K562 (cell line): Measurements from ENCODE around the gene EPX. TPM values are rescaled to one million over a fixed set of nuclear protein-coding genes. Genes with fewer than 3 reads are reported as not detected.

Experiments
- CHD2 ChIP-seq: IDR thresholded peaks from 2 replicates; pipeline ENCODE4 v1.6.1; 2011; ENCODE audit warnings: low read depth, low read length
- CHD4 ChIP-seq: fragments of 200-600 bp; sonication (generic); IDR thresholded peaks from 3 replicates; pipeline ENCODE4 v1.6.1; 2012; ENCODE audit warnings: low read depth, mild to moderate bottlenecking, mixed read lengths, low read length, inconsistent platforms; ENCODE audit not compliant: insufficient read depth, insufficient replicate concordance, poor library complexity, severe bottlenecking
- E2F3 ChIP-seq: fragments of 250-450 bp; sonication (Bioruptor Pico); IDR thresholded peaks from 2 replicates; pipeline ENCODE4 v1.4.0; 2020; ENCODE audit warnings: mild to moderate bottlenecking
- ERF ChIP-seq: fragments of 450-650 bp; formaldehyde crosslinking; IDR thresholded peaks from 2 replicates; pipeline ENCODE4 v1.4.0; 2020; ENCODE audit warnings: mild to moderate bottlenecking, mixed read lengths
- NFRKB ChIP-seq: fragments of 450-650 bp; IDR thresholded peaks from 2 replicates; pipeline ENCODE4 v1.6.1; 2016; ENCODE audit warnings: low read depth
- ZNF197 ChIP-seq: fragments of 200-800 bp; sonication (Bioruptor generic); IDR thresholded peaks from 2 replicates; pipeline ENCODE4 v1.6.1; 2016; ENCODE audit warnings: low read depth, missing genetic modification characterization, missing compliant biosample characterization
- polyA plus RNA-seq, 8 experiments: library from polyadenylated mRNA; depleted of rRNA in 4 of 8; stranded (reverse) in 5 of 8; unstranded in 3 of 8; fragments of >200 nt; fragmentation: Nextera tagmentation in 2 of 8; fragmentation: Illumina TruSeq in 1 of 8; extraction: Ambion mirVana in 2 of 8; extraction: Trizol in 1 of 8; gene quantifications; 2 replicates each; pipeline versions ENCODE4 v1.2.1 to v1.2.3, GENCODE V29; 2011 to 2014; ENCODE audit warnings: inconsistent platforms in 1 of 8, missing spikeins in 1 of 8
- total RNA-seq, 7 experiments: library from RNA; depleted of rRNA in 6 of 7; stranded (reverse); fragments of >200 nt in 6 of 7; fragmentation: Illumina TruSeq in 2 of 7; extraction: Trizol in 2 of 7; gene quantifications; 2 replicates each; pipeline versions ENCODE4 v1.2.1 to v1.2.3, GENCODE V29; 2011 to 2021; ENCODE audit warnings: low replicate concordance in 1 of 7
- TF ChIP-seq, protein P1 (sequence below): sonication (generic); formaldehyde crosslinking; IDR thresholded peaks from 2 replicates; pipeline ENCODE4 v1.8.0; 2022; ENCODE audit warnings: mild to moderate bottlenecking, missing genetic modification reagents, borderline replicate concordance
- TF ChIP-seq, protein P2 (sequence below): fragments of 450-650 bp; formaldehyde crosslinking; IDR thresholded peaks from 2 replicates; pipeline ENCODE4 v1.4.0; 2020; ENCODE audit warnings: mild to moderate bottlenecking, moderate library complexity
- TF ChIP-seq, protein P3 (sequence below), 2 experiments: fragments of 450-650 bp; IDR thresholded peaks; 2 replicates each; pipeline ENCODE4 v1.6.1; 2016; ENCODE audit warnings: mild to moderate bottlenecking in 2 of 2, borderline replicate concordance in 1 of 2, low read depth in 1 of 2, moderate library complexity in 1 of 2
- TF ChIP-seq, protein P4 (sequence below): fragments of 450-650 bp; IDR thresholded peaks from 2 replicates; pipeline ENCODE4 v1.7.0; 2016; ENCODE audit warnings: borderline replicate concordance
- TF ChIP-seq, protein P5 (sequence below): fragments of 250-450 bp; sonication (Bioruptor Pico); IDR thresholded peaks from 2 replicates; pipeline ENCODE4 v1.8.0; 2022; ENCODE audit warnings: moderate library complexity, mild to moderate bottlenecking, inconsistent platforms

EPX gene
- total and polyA plus RNA-seq, 9 of the 15 experiments (the other 6 are each of a cell fraction or from before 2014, with no cell fraction given): 0.07 to 0.33 (median 0.19) TPM; not detected in 3

DNA sequence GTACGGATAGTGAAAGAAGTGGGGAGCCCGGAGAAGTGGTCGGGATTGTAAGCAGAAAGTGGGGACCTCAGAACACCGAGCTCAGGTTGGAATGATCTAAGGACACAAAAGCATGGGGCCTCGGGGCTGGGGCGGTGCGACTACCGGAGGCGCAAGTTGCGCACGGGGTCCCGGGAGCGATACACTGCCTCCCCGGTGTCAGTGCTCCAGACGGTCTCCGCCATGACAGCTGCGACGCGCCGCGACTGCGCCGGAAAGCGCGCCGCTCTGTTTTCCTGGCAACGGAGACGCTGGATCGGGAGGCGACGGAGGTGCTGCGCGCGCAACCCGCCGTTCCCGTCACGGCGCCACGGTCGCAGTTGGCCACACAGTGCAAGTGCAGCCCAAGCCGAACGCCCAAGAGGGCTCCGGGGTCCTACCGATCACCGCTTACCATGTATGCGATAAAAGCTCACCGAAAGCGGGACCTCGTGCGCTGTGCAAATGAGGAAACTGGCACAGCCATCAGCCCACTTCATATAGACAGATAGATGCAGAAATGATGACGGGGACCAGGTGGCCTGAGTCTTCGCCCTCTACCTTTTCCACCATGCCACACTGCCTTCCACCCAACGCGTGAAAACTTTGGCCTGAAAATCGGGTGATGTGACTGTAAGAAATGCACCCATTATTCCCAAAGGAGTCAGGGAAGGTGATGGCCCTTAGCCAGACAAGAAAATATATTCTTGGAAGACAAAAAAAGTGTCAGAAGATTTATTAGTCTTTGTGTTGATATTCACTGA is 26.7 kb downstream of the EPX start, which contains the start of gene MKS1 (continued):
- TF ChIP-seq, protein P1, sequence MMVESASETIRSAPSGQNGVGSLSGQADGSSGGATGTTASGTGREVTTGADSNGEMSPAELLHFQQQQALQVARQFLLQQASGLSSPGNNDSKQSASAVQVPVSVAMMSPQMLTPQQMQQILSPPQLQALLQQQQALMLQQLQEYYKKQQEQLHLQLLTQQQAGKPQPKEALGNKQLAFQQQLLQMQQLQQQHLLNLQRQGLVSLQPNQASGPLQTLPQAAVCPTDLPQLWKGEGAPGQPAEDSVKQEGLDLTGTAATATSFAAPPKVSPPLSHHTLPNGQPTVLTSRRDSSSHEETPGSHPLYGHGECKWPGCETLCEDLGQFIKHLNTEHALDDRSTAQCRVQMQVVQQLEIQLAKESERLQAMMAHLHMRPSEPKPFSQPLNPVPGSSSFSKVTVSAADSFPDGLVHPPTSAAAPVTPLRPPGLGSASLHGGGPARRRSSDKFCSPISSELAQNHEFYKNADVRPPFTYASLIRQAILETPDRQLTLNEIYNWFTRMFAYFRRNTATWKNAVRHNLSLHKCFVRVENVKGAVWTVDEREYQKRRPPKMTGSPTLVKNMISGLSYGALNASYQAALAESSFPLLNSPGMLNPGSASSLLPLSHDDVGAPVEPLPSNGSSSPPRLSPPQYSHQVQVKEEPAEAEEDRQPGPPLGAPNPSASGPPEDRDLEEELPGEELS (CRISPR knock-in tag): no peak
- no peak for TF ChIP-seq ZNF197 (CRISPR knock-in tag)
- no peak for TF ChIP-seq CHD4
- TF ChIP-seq E2F3: peak; percentile 56; the same call in 1 of the 2 replicates
- TF ChIP-seq, protein P2, sequence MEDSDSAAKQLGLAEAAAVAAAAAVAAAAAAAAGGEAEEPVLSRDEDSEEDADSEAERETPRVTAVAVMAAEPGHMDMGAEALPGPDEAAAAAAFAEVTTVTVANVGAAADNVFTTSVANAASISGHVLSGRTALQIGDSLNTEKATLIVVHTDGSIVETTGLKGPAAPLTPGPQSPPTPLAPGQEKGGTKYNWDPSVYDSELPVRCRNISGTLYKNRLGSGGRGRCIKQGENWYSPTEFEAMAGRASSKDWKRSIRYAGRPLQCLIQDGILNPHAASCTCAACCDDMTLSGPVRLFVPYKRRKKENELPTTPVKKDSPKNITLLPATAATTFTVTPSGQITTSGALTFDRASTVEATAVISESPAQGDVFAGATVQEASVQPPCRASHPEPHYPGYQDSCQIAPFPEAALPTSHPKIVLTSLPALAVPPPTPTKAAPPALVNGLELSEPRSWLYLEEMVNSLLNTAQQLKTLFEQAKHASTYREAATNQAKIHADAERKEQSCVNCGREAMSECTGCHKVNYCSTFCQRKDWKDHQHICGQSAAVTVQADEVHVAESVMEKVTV: no peak; the same call in 1 of the 2 replicates
- no peak for TF ChIP-seq ERF (CRISPR knock-in tag)
- TF ChIP-seq NFRKB: peak; percentile 62; the same call in 1 of the 2 replicates
- no peak for TF ChIP-seq CHD2
- TF ChIP-seq, protein P3, sequence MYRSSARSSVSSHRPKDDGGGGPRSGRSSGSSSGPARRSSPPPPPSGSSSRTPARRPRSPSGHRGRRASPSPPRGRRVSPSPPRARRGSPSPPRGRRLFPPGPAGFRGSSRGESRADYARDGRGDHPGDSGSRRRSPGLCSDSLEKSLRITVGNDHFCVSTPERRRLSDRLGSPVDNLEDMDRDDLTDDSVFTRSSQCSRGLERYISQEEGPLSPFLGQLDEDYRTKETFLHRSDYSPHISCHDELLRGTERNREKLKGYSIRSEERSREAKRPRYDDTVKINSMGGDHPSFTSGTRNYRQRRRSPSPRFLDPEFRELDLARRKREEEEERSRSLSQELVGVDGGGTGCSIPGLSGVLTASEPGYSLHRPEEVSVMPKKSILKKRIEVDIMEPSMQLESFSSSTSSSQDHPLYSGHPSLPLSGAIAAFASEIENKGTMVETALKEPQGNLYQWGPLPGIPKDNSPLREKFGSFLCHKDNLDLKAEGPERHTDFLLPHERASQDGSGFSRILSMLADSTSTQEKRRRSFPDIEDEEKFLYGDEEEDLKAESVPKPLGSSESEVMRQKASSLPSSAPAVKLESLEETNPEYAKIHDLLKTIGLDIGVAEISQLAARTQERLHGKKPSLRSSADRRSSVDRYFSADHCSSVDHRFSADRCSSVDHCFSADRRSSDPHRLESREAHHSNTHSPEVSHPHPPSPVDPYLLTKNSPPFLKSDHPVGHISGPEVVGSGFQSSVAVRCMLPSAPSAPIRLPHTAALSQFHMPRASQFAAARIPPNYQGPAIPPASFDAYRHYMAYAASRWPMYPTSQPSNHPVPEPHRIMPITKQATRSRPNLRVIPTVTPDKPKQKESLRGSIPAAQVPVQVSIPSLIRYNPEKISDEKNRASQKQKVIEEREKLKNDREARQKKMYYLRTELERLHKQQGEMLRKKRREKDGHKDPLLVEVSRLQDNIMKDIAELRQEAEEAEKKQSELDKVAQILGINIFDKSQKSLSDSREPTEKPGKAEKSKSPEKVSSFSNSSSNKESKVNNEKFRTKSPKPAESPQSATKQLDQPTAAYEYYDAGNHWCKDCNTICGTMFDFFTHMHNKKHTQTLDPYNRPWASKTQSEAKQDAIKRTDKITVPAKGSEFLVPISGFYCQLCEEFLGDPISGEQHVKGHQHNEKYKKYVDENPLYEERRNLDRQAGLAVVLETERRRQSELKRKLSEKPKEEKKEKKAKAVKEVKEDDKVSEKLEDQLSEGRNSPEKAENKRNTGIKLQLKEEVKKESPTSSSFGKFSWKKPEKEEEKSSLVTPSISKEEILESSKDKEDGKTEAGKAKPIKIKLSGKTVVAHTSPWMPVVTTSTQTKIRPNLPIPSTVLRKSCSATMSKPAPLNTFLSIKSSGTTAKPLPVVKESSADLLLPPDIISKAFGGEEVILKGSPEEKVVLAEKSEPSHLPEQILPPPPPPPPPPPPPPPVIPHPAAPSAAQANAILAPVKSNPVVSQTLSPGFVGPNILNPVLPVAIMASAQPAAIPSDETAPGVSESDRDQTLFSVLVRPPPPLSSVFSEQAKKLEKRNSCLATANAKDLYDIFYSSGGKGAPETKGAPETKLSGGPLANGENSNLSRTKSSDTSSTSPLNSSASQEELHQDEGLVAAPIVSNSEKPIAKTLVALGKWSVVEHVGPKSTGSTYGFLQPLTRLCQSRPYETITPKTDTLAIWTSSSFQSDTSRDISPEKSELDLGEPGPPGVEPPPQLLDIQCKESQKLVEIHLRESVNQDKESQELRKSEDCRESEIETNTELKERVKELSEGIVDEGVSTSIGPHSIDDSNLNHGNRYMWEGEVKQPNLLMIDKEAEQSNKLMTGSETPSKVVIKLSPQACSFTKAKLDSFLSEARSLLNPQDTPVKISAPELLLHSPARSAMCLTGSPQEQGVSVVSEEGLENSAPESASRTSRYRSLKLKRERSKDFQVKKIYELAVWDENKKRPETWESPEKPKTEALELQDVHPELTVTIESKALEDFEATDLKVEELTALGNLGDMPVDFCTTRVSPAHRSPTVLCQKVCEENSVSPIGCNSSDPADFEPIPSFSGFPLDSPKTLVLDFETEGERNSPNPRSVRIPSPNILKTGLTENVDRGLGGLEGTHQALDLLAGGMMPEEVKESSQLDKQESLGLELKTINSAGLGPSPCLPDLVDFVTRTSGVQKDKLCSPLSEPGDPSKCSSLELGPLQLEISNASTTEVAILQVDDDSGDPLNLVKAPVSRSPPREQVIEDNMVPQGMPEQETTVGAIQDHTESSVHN (IDR thresholded peaks at IDR 0.05; ENCODE audit: borderline replicate concordance in 1 of 2, low read depth in 1 of 2): no peak
- TF ChIP-seq, protein P4, sequence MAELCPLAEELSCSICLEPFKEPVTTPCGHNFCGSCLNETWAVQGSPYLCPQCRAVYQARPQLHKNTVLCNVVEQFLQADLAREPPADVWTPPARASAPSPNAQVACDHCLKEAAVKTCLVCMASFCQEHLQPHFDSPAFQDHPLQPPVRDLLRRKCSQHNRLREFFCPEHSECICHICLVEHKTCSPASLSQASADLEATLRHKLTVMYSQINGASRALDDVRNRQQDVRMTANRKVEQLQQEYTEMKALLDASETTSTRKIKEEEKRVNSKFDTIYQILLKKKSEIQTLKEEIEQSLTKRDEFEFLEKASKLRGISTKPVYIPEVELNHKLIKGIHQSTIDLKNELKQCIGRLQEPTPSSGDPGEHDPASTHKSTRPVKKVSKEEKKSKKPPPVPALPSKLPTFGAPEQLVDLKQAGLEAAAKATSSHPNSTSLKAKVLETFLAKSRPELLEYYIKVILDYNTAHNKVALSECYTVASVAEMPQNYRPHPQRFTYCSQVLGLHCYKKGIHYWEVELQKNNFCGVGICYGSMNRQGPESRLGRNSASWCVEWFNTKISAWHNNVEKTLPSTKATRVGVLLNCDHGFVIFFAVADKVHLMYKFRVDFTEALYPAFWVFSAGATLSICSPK: no peak
- TF ChIP-seq, protein P5, sequence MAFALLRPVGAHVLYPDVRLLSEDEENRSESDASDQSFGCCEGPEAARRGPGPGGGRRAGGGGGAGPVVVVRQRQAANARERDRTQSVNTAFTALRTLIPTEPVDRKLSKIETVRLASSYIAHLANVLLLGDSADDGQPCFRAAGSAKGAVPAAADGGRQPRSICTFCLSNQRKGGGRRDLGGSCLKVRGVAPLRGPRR (CRISPR knock-in tag): no peak
